KMS-11 (cell line): Measurements from ENCODE around the gene KCTD11.

Source experiments
- H2AFZ ChIP-seq: fragments of 200-600 bp; sonication (generic); 2 replicates; pipeline ENCODE4 v1.6.1; 2016; ENCODE audit warnings: antibody characterized with exemption, mixed run types, low read depth
- H3K27ac ChIP-seq: fragments of 200-600 bp; sonication (generic); 2 replicates; pipeline ENCODE4 v1.6.1; 2016; ENCODE audit warnings: mild to moderate bottlenecking, mixed run types
- H3K27me3 ChIP-seq: fragments of 200-600 bp; sonication (generic); 2 replicates; pipeline ENCODE4 v1.6.1; 2017; ENCODE audit warnings: mild to moderate bottlenecking, low read depth, mixed run types, moderate library complexity; ENCODE audit not compliant: insufficient read depth
- H3K36me3 ChIP-seq: fragments of 200-600 bp; sonication (generic); 2 replicates; pipeline ENCODE4 v1.6.1; 2017; ENCODE audit warnings: mild to moderate bottlenecking, mixed run types; ENCODE audit not compliant: insufficient read depth
- H3K4me1 ChIP-seq: fragments of 200-600 bp; sonication (generic); 2 replicates; pipeline ENCODE4 v1.6.1; 2016; ENCODE audit warnings: mild to moderate bottlenecking, low read depth, mixed run types; ENCODE audit not compliant: poor library complexity, severe bottlenecking
- H3K4me2 ChIP-seq: fragments of 200-600 bp; sonication (generic); 2 replicates; pipeline ENCODE4 v1.7.0; 2016; ENCODE audit warnings: mild to moderate bottlenecking, mixed run types
- H3K4me3 ChIP-seq: fragments of 200-600 bp; sonication (generic); IDR thresholded peaks from 2 replicates; pipeline ENCODE4 v1.6.1; 2017; ENCODE audit warnings: low read depth, low read length, mixed read lengths; ENCODE audit not compliant: insufficient read depth
- H3K79me2 ChIP-seq: fragments of 200-600 bp; sonication (generic); 2 replicates; pipeline ENCODE4 v1.6.1; 2016; ENCODE audit warnings: low read depth, mixed run types; ENCODE audit not compliant: insufficient read depth
- H3K9ac ChIP-seq: fragments of 200-600 bp; sonication (generic); 2 replicates; pipeline ENCODE4 v1.6.1; 2016; ENCODE audit warnings: mild to moderate bottlenecking, mixed run types
- H4K20me1 ChIP-seq: fragments of 200-600 bp; sonication (generic); 2 replicates; pipeline ENCODE4 v1.6.1; 2016; ENCODE audit warnings: mild to moderate bottlenecking, mixed run types; ENCODE audit not compliant: insufficient read depth
- CTCF ChIP-seq: fragments of 200-600 bp; sonication (generic); conservative IDR thresholded peaks from 2 replicates; pipeline ENCODE4 v1.6.1; 2017; ENCODE audit warnings: low read depth, mild to moderate bottlenecking, antibody characterized with exemption, low read length, moderate library complexity, mixed read lengths

KCTD11 gene

GRCh38 chr17:7323731-7324437 lies 28.1 kb upstream of the KCTD11 start:
- Histone ChIP-seq H3K4me2 (no peak overlapping the region), H4K20me1 (no peaks in the 10 kb centered on the region), H3K4me3 (no peak overlapping the region), H3K9ac (no peak overlapping the region), H2AFZ (no peak overlapping the region), H3K4me1 (no peaks in the 10 kb centered on the region), H3K27ac (no peak overlapping the region), H3K27me3 (no peaks in the 10 kb centered on the region), H3K79me2 (no peaks in the 10 kb centered on the region), H3K36me3 (no peaks in the 10 kb centered on the region)
- TF ChIP-seq CTCF = no peak

- H3K4me2 ChIP-seq = no peak overlapping the region
Observed at GRCh38 chr17:7324438-7324779, 27.6 kb upstream of the KCTD11 start.

GRCh38 chr17:7325031-7325528 lies 26.9 kb upstream of the KCTD11 start:
- H3K27ac ChIP-seq = no peak overlapping the region
- no peak overlapping the region for H3K4me3 ChIP-seq
- no peaks in the 10 kb centered on the region for H4K20me1 ChIP-seq
- no peak overlapping the region for H3K4me2 ChIP-seq
- no peaks in the 10 kb centered on the region for H3K79me2 ChIP-seq
- H3K36me3 ChIP-seq = no peaks in the 10 kb centered on the region
- no peak overlapping the region for H2AFZ ChIP-seq
- no peaks in the 10 kb centered on the region for H3K27me3 ChIP-seq
- H3K9ac ChIP-seq = no peak overlapping the region
- no peaks in the 10 kb centered on the region for H3K4me1 ChIP-seq
- TF ChIP-seq CTCF = no peak

More at GRCh38 chr17:7324438-7324779, 27.6 kb upstream of the KCTD11 start:
- H3K4me3 ChIP-seq = no peak overlapping the region
- no peaks in the 10 kb centered on the region for H3K36me3 ChIP-seq
- no peaks in the 10 kb centered on the region for H3K4me1 ChIP-seq
- no peak for TF ChIP-seq CTCF
- no peak overlapping the region for H3K9ac ChIP-seq
- no peaks in the 10 kb centered on the region for H4K20me1 ChIP-seq
- H2AFZ ChIP-seq = no peak overlapping the region
- H3K27me3 ChIP-seq = no peaks in the 10 kb centered on the region
- no peak overlapping the region for H3K27ac ChIP-seq
- H3K79me2 ChIP-seq = no peaks in the 10 kb centered on the region

GRCh38 chr17:7326186-7326585 lies 25.8 kb upstream of the KCTD11 start:
- Histone ChIP-seq H3K36me3 (no peaks in the 10 kb centered on the region), H3K27ac (no peak overlapping the region)
- no peak for TF ChIP-seq CTCF

More at GRCh38 chr17:7326186-7326585, 25.8 kb upstream of the KCTD11 start:
- no peak overlapping the region for H3K4me3 ChIP-seq
- no peak overlapping the region for H3K4me2 ChIP-seq
- H3K79me2 ChIP-seq = no peaks in the 10 kb centered on the region
- H2AFZ ChIP-seq = no peak overlapping the region
- H3K27me3 ChIP-seq = no peaks in the 10 kb centered on the region
- H3K9ac ChIP-seq = no peak overlapping the region
- H3K4me1 ChIP-seq = no peaks in the 10 kb centered on the region
- no peaks in the 10 kb centered on the region for H4K20me1 ChIP-seq
